CD14-positive monocyte (primary cell): ENCODE data around the gene SLC12A4. TPM values are rescaled to one million over a fixed set of nuclear protein-coding genes. Genes with fewer than 3 reads are reported as not detected.

ENCODE experiments used
- DNase-seq, 3 donors: peaks; one replicate each; pipeline ENCODE4 v3.0.0-alpha.2; 2011 to 2022
- H2AFZ ChIP-seq: 2 replicates; pipeline ENCODE4 v1.6.0; 2012; ENCODE audit warnings: mild to moderate bottlenecking, low read depth, low read length, inconsistent platforms; ENCODE audit not compliant: insufficient read depth, poor library complexity, severe bottlenecking
- H3K27ac ChIP-seq, 2 donors: 1 replicate in 1 of 2; 2 replicates in 1 of 2; pipeline ENCODE4 v1.5.1; 2012 to 2013; ENCODE audit warnings: low read length in 2 of 2, control low read depth in 1 of 2, inconsistent platforms in 1 of 2, low read depth in 1 of 2, mild to moderate bottlenecking in 1 of 2
- H3K27me3 ChIP-seq, 2 donors: one replicate each; pipeline versions ENCODE4 v1.6.0 to v1.6.1; 2011 to 2013; ENCODE audit warnings: low read length in 2 of 2; ENCODE audit not compliant: control insufficient read depth in 2 of 2, insufficient read depth in 2 of 2
- H3K36me3 ChIP-seq, 2 donors: replicated peaks in 1 of 2; 1 replicate in 1 of 2; 2 replicates in 1 of 2; pipeline versions ENCODE4 v1.5.1 to v1.6.1; 2012 to 2013; ENCODE audit warnings: low read length in 2 of 2, control low read depth in 1 of 2, inconsistent platforms in 1 of 2, mild to moderate bottlenecking in 1 of 2; ENCODE audit not compliant: insufficient read depth in 2 of 2, control insufficient read depth in 1 of 2
- H3K4me1 ChIP-seq, 2 donors: 1 replicate in 1 of 2; 2 replicates in 1 of 2; pipeline versions ENCODE4 v1.5.1 to v1.6.1; 2012 to 2013; ENCODE audit warnings: low read length in 2 of 2, control low read depth in 1 of 2, inconsistent platforms in 1 of 2, mild to moderate bottlenecking in 1 of 2, moderate library complexity in 1 of 2; ENCODE audit not compliant: insufficient read depth in 2 of 2, control insufficient read depth in 1 of 2
- H3K4me2 ChIP-seq: replicated peaks from 2 replicates; pipeline ENCODE3; 2012; ENCODE audit warnings: low read length, moderate library complexity, mild to moderate bottlenecking; ENCODE audit not compliant: poor library complexity, severe bottlenecking; ENCODE audit errors: extremely low read depth
- H3K4me3 ChIP-seq, 3 experiments: fragments of 200-600 bp in 1 of 3; sonication (generic) in 1 of 3; replicated peaks in 1 of 3; 1 replicate in 2 of 3; 2 replicates in 1 of 3; pipeline ENCODE4 v1.5.1; 2011 to 2013; ENCODE audit warnings: low read length in 3 of 3, mild to moderate bottlenecking in 3 of 3, control low read depth in 2 of 3, low read depth in 2 of 3, inconsistent platforms in 1 of 3, moderate library complexity in 1 of 3
- H3K79me2 ChIP-seq: 2 replicates; pipeline ENCODE4 v1.6.0; 2012; ENCODE audit warnings: mild to moderate bottlenecking, control low read depth, inconsistent platforms, low read length, moderate library complexity; ENCODE audit not compliant: insufficient read depth
- H3K9ac ChIP-seq: 2 replicates; pipeline ENCODE4 v1.6.0; 2017; ENCODE audit warnings: low read length, mild to moderate bottlenecking; ENCODE audit not compliant: insufficient read depth, poor library complexity, severe bottlenecking
- H3K9me3 ChIP-seq, 2 donors: replicated peaks in 1 of 2; 1 replicate in 1 of 2; 2 replicates in 1 of 2; pipeline versions ENCODE4 v1.5.1 to v1.6.1; 2012 to 2013; ENCODE audit warnings: low read length in 2 of 2, control low read depth in 1 of 2; ENCODE audit not compliant: control insufficient read depth in 1 of 2, insufficient read depth in 1 of 2
- H4K20me1 ChIP-seq: 2 replicates; pipeline ENCODE4 v1.6.0; 2012; ENCODE audit warnings: mild to moderate bottlenecking, low read length, control low read depth, moderate library complexity; ENCODE audit not compliant: insufficient read depth
- H3K27ac Mint-ChIP-seq, 7 donors: one replicate each; pipeline ENCODE4 v1.8.0; 2020; ENCODE audit warnings: mild to moderate bottlenecking in 7 of 7, mixed read lengths in 7 of 7, moderate library complexity in 6 of 7, inconsistent platforms in 2 of 7
- H3K27me3 Mint-ChIP-seq, 3 donors: one replicate each; pipeline ENCODE4 v1.8.0; 2021 to 2022; ENCODE audit warnings: low read depth in 3 of 3, mild to moderate bottlenecking in 3 of 3, mixed read lengths in 3 of 3, moderate library complexity in 3 of 3, inconsistent platforms in 1 of 3
- H3K36me3 Mint-ChIP-seq, 2 donors: one replicate each; pipeline ENCODE4 v1.8.0; 2020; ENCODE audit warnings: mixed read lengths in 2 of 2, inconsistent platforms in 1 of 2, mild to moderate bottlenecking in 1 of 2
- H3K4me1 Mint-ChIP-seq: one replicate; pipeline ENCODE4 v1.8.0; 2020; ENCODE audit warnings: mild to moderate bottlenecking, mixed read lengths
- H3K4me3 Mint-ChIP-seq, 2 donors: one replicate each; pipeline ENCODE4 v1.8.0; 2020; ENCODE audit warnings: mild to moderate bottlenecking in 2 of 2, mixed read lengths in 2 of 2, moderate library complexity in 1 of 2
- H3K9me3 Mint-ChIP-seq, 7 donors: one replicate each; pipeline ENCODE4 v1.8.0; 2020 to 2022; ENCODE audit warnings: mixed read lengths in 7 of 7, mild to moderate bottlenecking in 6 of 7, moderate library complexity in 6 of 7, inconsistent platforms in 2 of 7
- CTCF ChIP-seq: fragments of 200-600 bp; IDR thresholded peaks from one replicate; pipeline ENCODE4 v1.8.0; 2022; ENCODE audit warnings: antibody characterized with exemption, mild to moderate bottlenecking
- WGBS: methylation state at CpG from one replicate; pipeline ENCODE4 v1.1.5; 2013; ENCODE audit warnings: missing lambda C conversion rate; ENCODE audit not compliant: insufficient coverage; 5-methylcytosine and 5-hydroxymethylcytosine counted together
- intact Hi-C, 2 donors: fragments of 100-400 bp; cut with micrococcal nuclease; formaldehyde crosslinking; loops; one replicate each; pipeline versions ENCODE4 v1.15.0 to v1.15.1; 2023
- polyA minus RNA-seq: library from RNA; depleted of rRNA, polyadenylated mRNA; stranded (reverse); fragments of >200 nt; gene quantifications from 2 replicates; pipeline ENCODE4 v1.2.3, GENCODE V29; 2012
- polyA plus RNA-seq, 3 donors: library from polyadenylated mRNA; depleted of rRNA in 1 of 3; unstranded in 2 of 3; stranded (reverse) in 1 of 3; fragments of 300-500 nt in 2 of 3; fragments of >200 nt in 1 of 3; fragmentation: Illumina TruSeq in 2 of 3; gene quantifications; 1 replicate in 2 of 3; 2 replicates in 1 of 3; pipeline ENCODE4 v1.2.3, GENCODE V29; 2012 to 2021
- total RNA-seq, 12 experiments: library from RNA in 1 of 12; stranded (reverse) in 1 of 12; fragments of 120-200 nt in 1 of 12; gene quantifications; one replicate each; pipeline ENCODE4 v1.2.4 and lab custom pipeline; 2013 to 2026; ENCODE audit warnings: mixed read lengths in 6 of 12, inconsistent platforms in 1 of 12

SLC12A4 gene
- 24.9 TPM for total RNA-seq (2013)
- 10 to 100 TPM in 1 of 3 donors, 1 to 10 TPM in 2; 7.3 to 57.2 (median 7.7) TPM for polyA plus RNA-seq
- 26.2 and 30.7 TPM in 2 replicates for polyA minus RNA-seq
- total RNA-seq (lab: John Stamatoyannopoulos, UW): 5.3 to 28.7 (median 18.1) reads per million in 11 experiments

- peak within 1 kb of the TSS in 1 of 2 donors; percentile 63 for H3K27ac ChIP-seq
- peaks cover 23% of the 10 kb centered on the region for H3K79me2 ChIP-seq
- DNase-seq: peak in 2 of 3 donors; percentile 14 to 34
- peaks cover 5 to 6% (median 6%) of the 10 kb centered on the region in 3 donors for H3K27me3 Mint-ChIP-seq
- no peaks in the 10 kb centered on the region for H3K9me3 ChIP-seq
- peak within 1 kb of the TSS; percentile 93 for H2AFZ ChIP-seq
- no peak for TF ChIP-seq CTCF
- H3K4me2 ChIP-seq: peak within 1 kb of the TSS; percentile 90
- under 1% methylated on average over 71 of the region's 78 CpGs for WGBS
- peak within 1 kb of the TSS; percentile 61 to 89 (median 78) for H3K27ac Mint-ChIP-seq
- peaks cover 0 to 3% of the 10 kb centered on the region in 2 donors for H3K36me3 ChIP-seq
- peak within 1 kb of the TSS; percentile 83 to 91 (median 91) for H3K4me3 ChIP-seq
- peaks cover 42% of the 10 kb centered on the region for H4K20me1 ChIP-seq
- peak within 1 kb of the TSS; percentile 79 for H3K9ac ChIP-seq
- intact Hi-C loops: no loop called here
- H3K9me3 Mint-ChIP-seq: no peaks in the 10 kb centered on the region
- peaks cover 0 to 11% of the 10 kb centered on the region in 2 donors for H3K36me3 Mint-ChIP-seq
- H3K4me1 Mint-ChIP-seq: peaks cover 26% of the 10 kb centered on the region
- peak within 1 kb of the TSS; percentile 98 to 99 for H3K4me3 Mint-ChIP-seq
- no peaks in the 10 kb centered on the region for H3K27me3 ChIP-seq
- peaks cover 18 to 24% of the 10 kb centered on the region in 2 donors for H3K4me1 ChIP-seq
Observed at GRCh38 chr16:67968400-67969253, at the start of gene SLC12A4. TSS of gene SLC12A4 (minus strand) at chr16:67968637. CDS start at chr16:67968553, 84 bp downstream.

GRCh38 chr16:68015681-68016080, 47.2 kb upstream of the SLC12A4 start, which contains the start of gene DPEP2NB:
TSS of gene DPEP2NB (minus strand) at chr16:68015911. CDS start at chr16:68015770, 141 bp downstream.
- intact Hi-C loops: no loop called here
- Mint-ChIP-seq H3K9me3 (no peaks in the 10 kb centered on the region), H3K4me1 (peaks cover 17% of the 10 kb centered on the region), H3K27me3 (peaks cover 0 to 4% (median 0%) of the 10 kb centered on the region in 3 donors), H3K27ac (peak within 1 kb of the TSS in 1 of 7 donors; percentile 8), H3K4me3 (no peak within 1 kb of the TSS), H3K36me3 (no peaks in the 10 kb centered on the region)
- no peak for TF ChIP-seq CTCF
- no peak for DNase-seq
- Histone ChIP-seq H3K27me3 (no peaks in the 10 kb centered on the region), H3K9me3 (no peaks in the 10 kb centered on the region), H3K4me2 (no peak within 1 kb of the TSS), H3K9ac (no peak within 1 kb of the TSS), H3K36me3 (no peaks in the 10 kb centered on the region), H3K4me3 (no peak within 1 kb of the TSS), H4K20me1 (no peaks in the 10 kb centered on the region), H2AFZ (no peak within 1 kb of the TSS), H3K4me1 (peaks cover 18 to 19% of the 10 kb centered on the region in 2 donors), H3K79me2 (no peaks in the 10 kb centered on the region), H3K27ac (no peak within 1 kb of the TSS)
- WGBS: 82% methylated on average over 3 of the region's 5 CpGs
